Mesangial cell (primary cell): ENCODE results near the gene INMT. TPM values are rescaled to one million over a fixed set of nuclear protein-coding genes. Genes with fewer than 3 reads are reported as not detected.

Experiments
- total RNA-seq: library from RNA; depleted of rRNA; stranded (reverse); fragments of >200 nt; gene quantifications from 2 replicates; pipeline ENCODE4 v1.2.3, GENCODE V29; 2015

INMT gene
- 0.13 TPM in 1 of 2 replicates, not detected in the other for total RNA-seq

GRCh38 chr7:30751696-30752273 lies at the start of gene INMT:
TSS of gene INMT (plus strand) at chr7:30752135. CDS start at chr7:30752151, 16 bp downstream.

GRCh38 chr7:30771174-30771879 lies 19.4 kb downstream of the INMT start, which contains the start of gene MINDY4:
TSS of gene MINDY4 (plus strand) at chr7:30771417. CDS start at chr7:30771494, 77 bp downstream.

Other genes with a start within 250 kb of the INMT start
- gene GGCT, start 247.3 kb upstream of the INMT start, total RNA-seq = 9.6 and 22.5 TPM in 2 replicates
- 273 and 306 TPM in 2 replicates for gene GARS1, start 157.3 kb upstream of the INMT start, total RNA-seq
- not detected in 2 replicates for gene CRHR2, start 69.7 kb upstream of the INMT start, total RNA-seq
- 3.7 and 3.8 TPM in 2 replicates for gene MINDY4, start 19.3 kb downstream of the INMT start, total RNA-seq
- gene AQP1, start 159.7 kb downstream of the INMT start, total RNA-seq = 0.49 and 10.3 TPM in 2 replicates
- not detected in 2 replicates for gene GHRHR, start 211.8 kb downstream of the INMT start, total RNA-seq